T-helper 1 cell treated with Interleukin-12 subunit alpha and Interleukin-12 subunit beta and Interleukin-4 antibody, amounts not matched to agents 30 ng/mL and 1 ng/mL, for 36 hours (primary cell): ENCODE results near the gene GPR152. TPM values are rescaled to one million over a fixed set of nuclear protein-coding genes. Genes with fewer than 3 reads are reported as not detected.
"Not testable (repeated sequence)": the region's sequence is repeated elsewhere in the genome, so short reads cannot be mapped to it uniquely, and the experiment has no call there.

ENCODE experiments used
- intact Hi-C: fragments of 100-400 bp; cut with micrococcal nuclease; formaldehyde crosslinking; loops from one replicate; pipeline ENCODE4 v1.15.1; 2024
- total RNA-seq: library from RNA; stranded (reverse); gene quantifications from 2 replicates; pipeline ENCODE4 v1.2.3, GENCODE V29; 2022

The GPR152 gene
- total RNA-seq, 1 donor from 2014 or later: not detected

DNA sequence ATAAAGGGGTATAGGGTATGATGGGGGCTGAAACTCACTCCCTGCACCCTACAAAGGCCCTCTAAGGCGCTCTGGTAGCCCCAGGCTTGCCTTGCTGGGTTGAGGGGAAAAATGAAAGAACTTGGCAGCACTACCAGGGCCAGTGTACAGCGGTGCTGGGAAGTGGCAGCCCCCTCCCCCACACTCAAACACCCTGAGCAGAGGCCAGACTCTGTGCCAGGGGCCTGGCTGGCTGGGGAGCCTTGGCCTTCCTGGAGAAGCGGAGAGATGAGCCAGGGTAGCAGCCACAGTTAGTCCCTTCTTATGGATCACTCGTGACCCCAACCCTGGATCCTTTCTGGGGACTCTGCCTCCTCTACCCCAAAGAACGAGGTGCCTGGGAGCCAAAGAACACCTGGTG, 13.8 kb upstream of the GPR152 start:
- intact Hi-C loops: no loop called here

GRCh38 chr11:67465530-67465929, 13.0 kb upstream of the GPR152 start:
- intact Hi-C loops: not testable (repeated sequence)

DNA sequence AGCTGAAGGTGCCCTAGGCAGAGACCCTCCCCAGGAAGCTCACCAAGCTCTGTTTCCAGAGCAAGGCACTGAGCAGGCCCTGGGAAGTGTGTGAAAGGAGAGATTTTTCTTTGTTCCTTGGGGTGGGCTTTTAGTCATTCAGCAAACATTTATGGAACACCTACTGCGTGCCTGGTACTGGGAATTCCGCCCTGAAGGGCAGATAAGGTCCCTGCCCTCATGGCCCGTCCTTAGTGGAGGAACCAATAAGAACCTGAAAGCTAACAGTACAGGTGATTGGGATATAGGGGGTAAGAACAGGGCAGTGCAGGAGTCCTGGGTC, 12.6 kb upstream of the GPR152 start:
- intact Hi-C loops: no loop called here

- intact Hi-C loops: loop anchor here (1.0 kb wide), 10 partner anchors 18 to 225 kb away; partner anchors contain the start of genes AIP, NDUFV1, POLD4 and PTPRCAP
Observed at GRCh38 chr11:67464411-67465188, 12.1 kb upstream of the GPR152 start.

DNA sequence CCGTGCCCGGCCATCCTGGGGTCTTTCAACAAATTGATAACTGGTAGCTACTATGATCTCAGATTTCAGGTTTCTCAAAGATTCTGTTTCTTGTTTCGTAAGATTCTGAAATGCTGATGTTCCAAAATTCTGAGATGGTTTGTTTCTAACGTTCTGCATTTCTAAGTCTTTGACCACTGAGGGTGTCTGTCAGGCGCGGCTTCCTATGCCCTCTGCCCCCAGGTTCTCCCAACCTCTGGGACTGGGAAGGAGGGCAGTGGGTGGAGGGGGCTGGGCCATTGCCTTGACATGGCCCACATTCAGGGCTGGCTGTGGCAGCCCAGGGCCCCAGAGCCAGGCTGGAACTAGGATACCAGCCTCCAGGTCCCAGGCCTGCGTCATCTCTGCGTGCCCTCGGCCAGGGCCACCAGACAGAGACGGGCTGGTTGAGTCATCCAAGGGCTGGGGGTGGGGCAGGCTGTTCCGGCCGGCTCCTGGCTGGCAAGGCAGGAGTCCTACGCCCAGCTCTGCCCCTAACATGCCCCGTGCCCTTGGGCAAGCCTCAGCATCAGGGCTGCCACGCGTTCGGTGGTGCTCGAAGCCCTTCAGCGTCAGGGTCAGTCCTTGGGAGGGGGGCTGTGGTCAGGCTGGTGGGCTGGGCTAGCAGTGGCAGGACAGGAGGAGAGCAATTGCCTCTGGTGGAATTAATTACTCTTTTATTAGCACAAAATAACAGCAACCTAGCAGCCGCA, 11.3 kb upstream of the GPR152 start:
- intact Hi-C loops: loop anchor here (1.0 kb wide), 10 partner anchors 18 to 225 kb away; partner anchors contain the start of genes AIP, NDUFV1, POLD4 and PTPRCAP

- intact Hi-C loops: no loop called here
Observed at GRCh38 chr11:67463186-67463585, 10.7 kb upstream of the GPR152 start.

GRCh38 chr11:67458266-67458665, 5.7 kb upstream of the GPR152 start:
- intact Hi-C loops: no loop called here

DNA sequence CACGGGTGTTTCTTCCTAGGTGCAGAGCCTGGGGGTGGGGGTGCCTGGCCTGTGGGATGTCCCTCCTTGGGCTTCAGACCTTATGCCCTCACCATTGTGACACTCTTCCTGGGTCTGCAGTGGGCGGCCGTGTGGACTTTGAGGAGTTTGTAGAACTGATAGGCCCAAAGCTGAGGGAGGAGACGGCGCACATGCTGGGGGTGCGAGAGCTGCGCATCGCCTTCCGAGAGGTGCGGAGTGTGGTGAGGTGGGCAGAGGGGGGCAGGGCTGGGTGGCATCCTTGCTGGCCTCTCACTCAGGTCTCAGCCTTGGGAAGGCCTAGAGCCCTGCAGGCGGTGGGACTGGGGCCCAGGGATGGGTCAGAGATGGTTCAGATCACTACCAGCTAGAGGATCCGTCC, 4.9 kb upstream of the GPR152 start:
- intact Hi-C loops: no loop called here

DNA sequence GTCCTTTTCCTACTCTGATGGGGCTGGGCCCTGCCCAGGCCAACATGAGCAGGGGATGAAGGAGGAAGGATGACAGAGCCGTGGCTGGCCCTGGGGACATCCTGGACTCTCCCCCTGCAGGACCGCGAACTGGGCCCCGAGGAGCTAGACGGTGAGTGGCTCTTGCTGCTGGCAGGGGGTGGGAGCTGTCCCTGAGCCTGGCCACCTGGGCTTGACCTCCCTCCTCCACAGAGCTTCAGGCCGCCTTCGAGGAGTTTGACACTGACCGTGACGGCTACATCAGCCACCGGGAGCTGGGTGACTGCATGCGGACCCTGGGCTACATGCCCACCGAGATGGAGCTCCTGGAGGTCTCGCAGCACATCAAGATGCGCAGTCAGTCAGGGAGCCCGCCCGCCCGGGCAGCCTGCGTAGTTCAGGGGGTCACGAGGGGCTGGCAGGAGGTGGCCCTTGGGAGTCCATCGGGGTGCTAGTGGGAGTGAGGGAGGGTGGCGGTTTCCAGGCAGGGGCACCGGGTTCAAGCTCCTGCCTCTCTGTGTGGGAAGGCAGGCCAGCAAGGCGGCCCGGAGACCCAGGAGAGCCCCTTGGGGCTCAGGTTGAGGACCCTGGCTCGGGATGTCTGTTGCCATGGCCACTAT, 3.7 kb upstream of the GPR152 start:
- intact Hi-C loops: no loop called here

- intact Hi-C loops: no loop called here
Observed at GRCh38 chr11:67455054-67455453, 2.5 kb upstream of the GPR152 start, which contains the start of gene CABP4. Gene CABP4, plus strand, starts transcription at chr11:67455354. Its CDS starts 70 bp downstream, at chr11:67455424.

DNA sequence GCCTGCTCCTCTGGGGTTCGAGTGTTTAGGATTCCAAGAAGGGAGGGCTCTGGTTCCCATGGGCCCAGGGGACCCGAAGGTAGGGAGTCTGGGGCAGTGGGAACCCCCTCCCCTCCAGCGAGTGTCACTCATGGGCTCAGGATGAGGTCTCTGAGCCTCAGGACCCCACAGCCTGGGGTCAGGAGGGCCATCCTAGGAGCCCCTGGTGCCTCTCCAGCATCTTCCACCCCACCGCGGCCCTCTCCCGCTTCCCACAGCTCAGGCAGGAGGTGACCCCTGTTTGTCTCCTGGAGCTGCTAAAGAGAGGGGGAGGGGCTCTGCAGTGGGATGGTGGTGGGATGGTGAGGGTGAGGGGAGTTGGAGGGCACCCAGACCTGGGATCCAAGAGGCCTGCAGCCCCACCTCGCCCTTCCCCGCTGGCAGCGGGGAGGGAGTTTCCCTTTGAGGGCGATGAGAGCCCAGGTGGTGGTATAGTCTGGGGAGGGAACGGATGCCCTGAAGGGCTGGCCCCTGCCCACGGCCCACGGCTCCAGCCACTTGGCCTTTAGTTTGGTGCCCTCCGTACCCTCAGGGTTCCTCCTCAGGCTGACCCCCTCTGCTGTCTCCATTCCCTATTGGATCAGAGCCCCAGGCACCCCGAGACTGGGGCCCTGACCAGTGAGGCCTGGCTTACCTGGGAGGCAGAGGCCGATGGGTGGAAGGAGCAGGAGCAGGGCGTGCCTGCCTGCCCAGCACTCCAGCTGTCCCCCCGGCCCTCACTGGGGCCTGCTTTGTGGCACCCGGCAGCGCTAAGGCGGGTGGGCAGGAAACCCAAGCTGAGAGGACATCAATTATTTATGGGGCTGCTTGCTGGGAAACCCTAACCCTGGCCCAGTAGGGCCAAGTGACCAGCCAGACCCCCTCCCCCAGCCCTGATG, 1.5 kb upstream of the GPR152 start:
- intact Hi-C loops: no loop called here

DNA sequence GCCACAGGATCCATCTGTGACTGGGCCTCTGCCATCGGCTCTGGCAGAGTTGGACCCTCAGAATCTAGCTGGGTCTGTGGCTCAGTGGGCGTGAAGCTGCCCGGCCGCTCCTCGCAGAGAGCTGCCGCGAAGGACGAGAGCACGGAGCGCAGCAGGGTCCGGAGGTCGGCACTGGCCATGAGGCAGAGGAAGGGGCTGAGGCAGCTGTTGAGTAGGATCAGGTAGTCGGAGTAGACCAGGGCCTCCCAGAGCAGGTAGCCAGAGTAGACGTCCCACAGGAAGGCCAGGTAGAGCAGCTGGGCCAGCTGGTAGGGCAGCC, 912 bp downstream of the GPR152 start:
- intact Hi-C loops: no loop called here

DNA sequence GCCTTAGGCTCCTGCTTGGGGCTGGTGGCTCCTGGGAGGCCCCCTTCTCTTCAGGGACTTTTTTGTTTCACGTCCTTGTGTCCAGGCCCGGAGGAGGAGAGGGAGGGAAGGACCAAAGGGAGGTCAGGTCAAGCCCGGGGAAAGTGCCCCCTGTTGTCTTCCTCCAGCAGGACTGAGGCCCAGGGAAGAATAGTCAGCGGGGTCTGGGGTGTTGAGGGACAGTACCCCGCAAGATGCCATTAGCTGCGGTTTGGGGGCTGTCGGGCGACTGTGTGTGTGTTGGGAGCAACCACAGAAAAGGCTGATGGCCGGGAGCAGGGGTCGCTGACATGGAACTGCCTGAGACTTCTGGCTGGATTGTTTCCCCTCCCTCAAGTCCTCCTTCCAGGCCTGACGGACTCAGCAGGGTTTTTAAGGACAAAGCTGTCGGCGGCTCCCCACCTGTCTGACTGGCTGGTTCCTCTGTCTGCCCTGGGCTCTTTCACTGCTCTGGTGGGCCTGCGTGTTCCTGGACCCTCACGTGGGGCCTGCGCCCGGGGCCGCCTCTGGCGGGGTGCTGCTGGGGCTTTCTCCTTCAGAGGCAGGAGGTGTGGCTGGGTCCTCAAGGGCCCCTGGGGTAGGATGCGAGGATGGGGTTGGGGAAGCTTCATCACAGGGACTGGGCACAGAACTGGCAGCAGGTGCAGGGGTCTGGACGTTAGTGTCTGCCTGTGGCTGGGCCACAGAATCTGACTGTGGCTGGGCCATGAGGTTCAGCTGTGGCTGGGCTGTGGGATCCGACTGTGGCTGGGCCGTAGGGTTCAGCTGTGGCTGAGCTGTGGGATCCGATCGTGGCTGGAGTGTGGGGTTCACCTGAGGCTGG, 1.5 kb downstream of the GPR152 start:
- intact Hi-C loops: no loop called here

- intact Hi-C loops: no loop called here
Observed at GRCh38 chr11:67449116-67449844, 3.2 kb downstream of the GPR152 start.

- intact Hi-C loops: no loop called here
Observed at GRCh38 chr11:67448220-67448609, 4.3 kb downstream of the GPR152 start.

- intact Hi-C loops: no loop called here
Observed at GRCh38 chr11:67445515-67445914, 7.0 kb downstream of the GPR152 start.

DNA sequence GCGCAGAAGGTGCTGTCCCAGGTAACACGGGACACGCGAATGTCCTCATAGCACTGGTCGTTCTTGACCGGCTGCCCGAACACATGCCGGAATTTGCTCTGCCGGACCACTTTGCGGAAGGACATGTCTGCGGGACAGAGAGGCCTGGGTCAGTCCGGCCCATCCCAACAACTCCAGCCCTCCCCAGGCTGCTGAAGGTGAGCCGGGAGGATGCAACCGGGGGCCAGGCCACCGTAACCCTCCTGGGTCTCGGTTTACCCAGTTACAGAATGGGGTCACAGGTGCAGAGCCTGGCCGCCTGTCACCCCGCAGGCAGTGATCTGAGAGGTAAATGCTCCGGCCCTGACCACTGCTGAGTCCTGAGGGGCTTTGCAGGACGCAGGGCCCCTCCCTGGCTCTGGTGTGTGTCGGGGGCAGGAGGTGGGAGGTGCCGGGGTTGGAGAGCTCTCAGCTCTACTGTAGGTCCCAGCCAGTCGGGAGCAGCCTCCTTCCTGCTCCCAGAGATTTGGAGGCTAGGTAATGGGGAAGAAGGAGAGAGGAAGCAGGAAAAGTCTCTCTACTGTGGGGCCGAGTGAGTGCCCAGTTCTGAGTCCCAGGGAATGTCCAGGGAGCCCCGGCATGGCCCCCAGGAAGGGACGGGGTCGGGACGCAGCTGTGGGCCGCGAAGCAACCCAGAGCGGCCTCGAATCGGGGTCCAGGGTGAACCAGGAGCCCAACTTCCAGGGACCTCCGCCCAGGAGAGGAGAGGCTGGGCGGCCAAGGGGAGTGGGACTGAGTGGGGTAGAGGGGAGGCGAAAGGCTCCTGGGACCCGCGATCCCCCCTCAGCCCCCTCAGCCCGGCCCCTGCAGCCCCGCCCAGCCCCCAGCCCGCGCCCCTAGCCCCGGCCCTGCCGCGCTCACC, 9.8 kb downstream of the GPR152 start:
- intact Hi-C loops: no loop called here

DNA sequence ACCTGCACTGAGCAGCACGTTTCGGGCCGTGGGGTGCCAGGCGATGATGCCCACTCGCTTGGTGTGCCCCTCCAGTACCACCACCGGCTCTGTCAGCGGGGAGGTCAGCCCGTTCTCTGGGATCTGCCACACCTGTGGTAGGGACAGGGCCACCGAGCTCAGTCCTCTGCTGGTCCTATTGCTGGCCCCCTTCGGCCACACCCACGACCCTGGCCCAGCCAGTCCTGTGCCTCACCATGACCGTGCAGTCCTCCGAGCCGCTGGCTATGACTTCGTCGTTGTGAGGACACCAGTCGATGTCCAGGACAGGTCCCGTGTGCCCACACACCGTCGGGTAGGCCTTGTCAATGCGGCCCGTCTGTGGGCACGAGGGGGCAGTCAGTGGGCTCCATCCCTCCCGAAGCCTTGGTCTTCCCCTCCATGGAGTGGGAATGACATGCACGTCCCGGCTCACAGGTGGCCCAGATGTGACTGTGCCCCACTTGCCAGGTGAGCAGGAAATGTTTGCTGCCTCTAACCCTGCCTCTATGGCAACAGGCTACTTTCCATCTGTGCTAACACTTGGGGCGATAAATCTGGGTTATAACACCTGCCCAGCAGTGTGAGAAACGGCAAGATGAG, 10.7 kb downstream of the GPR152 start:
- intact Hi-C loops: no loop called here
